Activated CD4-positive, alpha-beta T cell treated with anti-CD3 and anti-CD28 coated beads, Interleukin-2, amount 50 U/mL, for 16 hours (primary cell): ENCODE results near the gene INIP.
A peak's percentile ranks its signal among the peaks of the same experiment; 100 is the strongest.

Experiments
- DNase-seq: peaks from one replicate; pipeline ENCODE4 v3.0.0-alpha.2; 2020

INIP gene

GRCh38 chr9:112717661-112718331 lies at the start of gene INIP:
INIP (minus strand) TSS chr9:112718117; CDS start chr9:112716485, 1,632 bp downstream.
- peak; percentile 98 for DNase-seq

- DNase-seq, result no peak
Observed at GRCh38 chr9:112765281-112765680, 47.4 kb upstream of the INIP start.

- DNase-seq, result no peak
Observed at GRCh38 chr9:112764837-112765236, 46.9 kb upstream of the INIP start.

- DNase-seq, result no peak
Observed at GRCh38 chr9:112764344-112764743, 46.4 kb upstream of the INIP start.

GRCh38 chr9:112762726-112763518 lies 45.0 kb upstream of the INIP start:
- DNase-seq, result no peak

- DNase-seq, result no peak
Observed at GRCh38 chr9:112761912-112762655, 44.2 kb upstream of the INIP start.

GRCh38 chr9:112760821-112761220 lies 42.9 kb upstream of the INIP start:
- DNase-seq, result no peak

GRCh38 chr9:112757940-112758339 lies 40.0 kb upstream of the INIP start:
- DNase-seq, result no peak

- no peak for DNase-seq
Observed at GRCh38 chr9:112757282-112757883, 39.5 kb upstream of the INIP start.

- DNase-seq, result no peak
Observed at GRCh38 chr9:112755675-112756074, 37.8 kb upstream of the INIP start.

GRCh38 chr9:112755016-112755427 lies 37.1 kb upstream of the INIP start:
- no peak for DNase-seq

GRCh38 chr9:112754578-112754977 lies 36.7 kb upstream of the INIP start:
- DNase-seq, result peak; percentile 86

GRCh38 chr9:112753725-112754124 lies 35.8 kb upstream of the INIP start:
- DNase-seq, result peak; percentile 46

GRCh38 chr9:112752334-112753125 lies 34.6 kb upstream of the INIP start:
- no peak for DNase-seq

GRCh38 chr9:112751056-112751795 lies 33.3 kb upstream of the INIP start:
- DNase-seq, result peak; percentile 73

- no peak for DNase-seq
Observed at GRCh38 chr9:112750764-112751055, 32.8 kb upstream of the INIP start.

GRCh38 chr9:112750016-112750763 lies 32.3 kb upstream of the INIP start, which contains the start of gene SNX30:
SNX30 (plus strand) TSS chr9:112750760; CDS start chr9:112751002, 242 bp downstream.
- DNase-seq, result peak; percentile 86

- DNase-seq, result no peak
Observed at GRCh38 chr9:112747094-112747493, 29.2 kb upstream of the INIP start.

GRCh38 chr9:112744177-112744576 lies 26.3 kb upstream of the INIP start:
- DNase-seq, result no peak

- DNase-seq, result no peak
Observed at GRCh38 chr9:112743216-112743836, 25.4 kb upstream of the INIP start.
